Esophagus squamous epithelium (tissue), 5 donors: ENCODE measurements around the gene PTGDS. TPM values are rescaled to one million over a fixed set of nuclear protein-coding genes. Genes with fewer than 3 reads are reported as not detected.

Source experiments
- DNase-seq: peaks from one replicate; lab custom pipeline; 2025; lab: John Stamatoyannopoulos, UW
- H3K27ac ChIP-seq, 4 donors: fragments of 200-600 bp; sonication (generic); one replicate each; pipeline ENCODE4 v1.5.1; 2016 to 2019; ENCODE audit warnings: mild to moderate bottlenecking in 1 of 4
- H3K27me3 ChIP-seq, 4 donors: fragments of 200-600 bp; sonication (generic); 1 replicate in 3 of 4; 2 replicates in 1 of 4; pipeline versions ENCODE4 v1.5.1 to v1.6.0; 2017 to 2021; ENCODE audit warnings: antibody characterized with exemption in 1 of 4
- H3K36me3 ChIP-seq, 3 donors: fragments of 200-600 bp; sonication (generic); one replicate each; pipeline ENCODE4 v1.5.1; 2016 to 2019
- H3K4me1 ChIP-seq, 3 donors: fragments of 200-600 bp; sonication (generic); one replicate each; pipeline ENCODE4 v1.5.1; 2017 to 2019
- H3K4me3 ChIP-seq, 4 donors: fragments of 200-600 bp; sonication (generic); 1 replicate in 3 of 4; 2 replicates in 1 of 4; pipeline ENCODE4 v1.5.1; 2016 to 2019; ENCODE audit warnings: mild to moderate bottlenecking in 2 of 4, moderate library complexity in 1 of 4
- H3K9me3 ChIP-seq, 3 donors: fragments of 200-600 bp; sonication (generic); one replicate each; pipeline ENCODE4 v1.5.1; 2016 to 2019
- CTCF ChIP-seq, 6 experiments: fragments of 450-650 bp in 4 of 6; fragments of 200-600 bp in 2 of 6; sonication (generic) in 2 of 6; IDR thresholded peaks; one replicate each; pipeline ENCODE4 v1.5.1; 2016 to 2019; ENCODE audit warnings: antibody characterized with exemption in 6 of 6, mild to moderate bottlenecking in 4 of 6, moderate library complexity in 4 of 6
- POLR2A ChIP-seq, 4 donors: fragments of 450-650 bp; IDR thresholded peaks; one replicate each; pipeline ENCODE4 v1.6.1; 2017; ENCODE audit warnings: antibody characterized with exemption in 4 of 4, mild to moderate bottlenecking in 4 of 4, moderate library complexity in 3 of 4
- WGBS, 2 donors: methylation state at CpG; one replicate each; pipeline ENCODE4 v1.1.5; 2018; 5-methylcytosine and 5-hydroxymethylcytosine counted together
- intact Hi-C: fragments of 100-400 bp; cut with DNase I; formaldehyde crosslinking; loops from one replicate; pipeline ENCODE4 v1.15.0; 2022
- total RNA-seq, 4 donors: library from RNA; depleted of rRNA; stranded (reverse); fragments of >200 nt; gene quantifications; one replicate each; pipeline ENCODE4 v1.1.0, GENCODE V29; 2016
- donor health status: DM: yes; HTN: yes; CAD: no.

Gene PTGDS
- total RNA-seq, 4 donors from 2014 or later = 1.7 to 208 (median 4.8) TPM

- peaks cover 36 to 73% (median 42%) of the 10 kb centered on the region in 3 donors for H3K4me1 ChIP-seq
- 43% methylated on average over 6 of the region's 15 CpGs; no CpG with 5 or more reads in 1 of the 2 donors for WGBS, 2 donors
- H3K9me3 ChIP-seq = no peaks in the 10 kb centered on the region
- peaks cover 0 to 5% (median 0%) of the 10 kb centered on the region in 4 donors for H3K27me3 ChIP-seq
- H3K27ac ChIP-seq = peak overlapping the region in 1 of 4 donors; percentile 39
- H3K36me3 ChIP-seq = no peaks in the 10 kb centered on the region
- peak overlapping the region in 1 of 4 donors; percentile 40 for H3K4me3 ChIP-seq
- intact Hi-C loops = loop anchor here (5.0 kb wide), 1 partner anchor 248 kb away; no protein-coding TSS in a partner anchor
- no peak for DNase-seq
- no peak for TF ChIP-seq POLR2A (IDR thresholded peaks at IDR 0.05)
- TF ChIP-seq CTCF (IDR thresholded peaks at IDR 0.05) = no peak
These were observed 52.7 kb downstream of the PTGDS start for GRCh38 chr9:137030006-137030405.

GRCh38 chr9:137030538-137031527 is 53.5 kb downstream of the PTGDS start:
- Histone ChIP-seq H3K27ac (peak overlapping the region in 1 of 4 donors; percentile 39), H3K4me3 (peak overlapping the region in 1 of 4 donors; percentile 40), H3K9me3 (no peaks in the 10 kb centered on the region), H3K36me3 (no peaks in the 10 kb centered on the region), H3K4me1 (peaks cover 42 to 72% (median 50%) of the 10 kb centered on the region in 3 donors), H3K27me3 (peaks cover 0 to 6% (median 0%) of the 10 kb centered on the region in 4 donors)
- TF ChIP-seq POLR2A (IDR thresholded peaks at IDR 0.05) (no peak), CTCF (IDR thresholded peaks at IDR 0.05) (no peak)
- WGBS, 2 donors = 61 to 73% methylated on average over 9 to 21 of the region's 65 CpGs
- intact Hi-C loops = loop anchor here (5.0 kb wide), 1 partner anchor 249 kb away; no protein-coding TSS in a partner anchor
- no peak for DNase-seq

Other genes starting within 250 kb of the PTGDS start
- gene LCN10, start 234.6 kb upstream of the PTGDS start, total RNA-seq = 1 to 10 TPM in 3 of 4 donors, under 1 TPM in 1; 0.64 to 3.8 (median 2.2) TPM
- 1 to 10 TPM in 2 of 4 donors, under 1 TPM in 1, not detected in 1; 0.82 to 6.7 (median 2.5) TPM for gene LCN6, start 229.0 kb upstream of the PTGDS start, total RNA-seq
- gene LCN8, start 219.3 kb upstream of the PTGDS start, total RNA-seq = not detected
- gene LCN15, start 213.0 kb upstream of the PTGDS start, total RNA-seq = not detected
- 100 to 1,000 TPM; 109 to 129 (median 123) TPM for gene TMEM141, start 186.2 kb upstream of the PTGDS start, total RNA-seq
- 1 to 10 TPM in 1 of 4 donors, not detected in 3; 2.1 TPM for gene CCDC183, start 181.2 kb upstream of the PTGDS start, total RNA-seq
- gene RABL6, start 169.6 kb upstream of the PTGDS start, total RNA-seq = 10 to 100 TPM; 54.9 to 70.7 (median 61.5) TPM
- gene AJM1, start 135.0 kb upstream of the PTGDS start, total RNA-seq = 1 to 10 TPM in 2 of 4 donors, under 1 TPM in 2; 0.32 to 2.3 (median 1.0) TPM
- gene PHPT1, start 128.1 kb upstream of the PTGDS start, total RNA-seq = 10 to 100 TPM; 21.9 to 53.2 (median 42.2) TPM
- gene MAMDC4, start 125.2 kb upstream of the PTGDS start, total RNA-seq = 1 to 10 TPM; 1.8 to 2.9 (median 2.7) TPM
- 100 to 1,000 TPM; 326 to 456 (median 356) TPM for gene EDF1, start 111.2 kb upstream of the PTGDS start, total RNA-seq
- gene TRAF2, start 91.0 kb upstream of the PTGDS start, total RNA-seq = 10 to 100 TPM in 3 of 4 donors, 1 to 10 TPM in 1; 8.0 to 20.9 (median 13.2) TPM
- 100 to 1,000 TPM; 146 to 210 (median 163) TPM for gene FBXW5, start 32.8 kb upstream of the PTGDS start, total RNA-seq
- 1 to 10 TPM in 1 of 4 donors, not detected in 3; 1.6 TPM for gene C8G, start 32.3 kb upstream of the PTGDS start, total RNA-seq
- not detected for gene LCN12, start 25.2 kb upstream of the PTGDS start, total RNA-seq
- under 1 TPM in 1 of 4 donors, not detected in 3; 0.19 TPM for gene LCNL1, start 5.5 kb downstream of the PTGDS start, total RNA-seq
- gene PAXX, start 14.9 kb downstream of the PTGDS start, total RNA-seq = 10 to 100 TPM; 18.3 to 56.3 (median 49.6) TPM
- gene CLIC3, start 19.1 kb downstream of the PTGDS start, total RNA-seq = 100 to 1,000 TPM in 3 of 4 donors, 10 to 100 TPM in 1; 94.8 to 442 (median 200) TPM
- 10 to 100 TPM in 2 of 4 donors, 1 to 10 TPM in 2; 3.5 to 14.7 (median 7.6) TPM for gene ABCA2, start 50.7 kb downstream of the PTGDS start, total RNA-seq
- gene FUT7, start 54.6 kb downstream of the PTGDS start, total RNA-seq = under 1 TPM in 3 of 4 donors, not detected in 1; 0.13 to 0.38 (median 0.21) TPM
- 10 to 100 TPM; 11.9 to 45.2 (median 20.3) TPM for gene NPDC1, start 68.7 kb downstream of the PTGDS start, total RNA-seq
- gene ENTPD2, start 76.6 kb downstream of the PTGDS start, total RNA-seq = 1 to 10 TPM in 2 of 4 donors, under 1 TPM in 2; 0.47 to 1.3 (median 0.86) TPM
- 10 to 100 TPM in 3 of 4 donors, 1 to 10 TPM in 1; 8.2 to 21.2 (median 14.7) TPM for gene SAPCD2, start 93.1 kb downstream of the PTGDS start, total RNA-seq
- 1 to 10 TPM; 2.2 to 4.7 (median 3.7) TPM for gene UAP1L1, start 100.0 kb downstream of the PTGDS start, total RNA-seq
- 10 to 100 TPM; 25.6 to 50.9 (median 39.4) TPM for gene MAN1B1, start 109.5 kb downstream of the PTGDS start, total RNA-seq
- gene DPP7, start 137.2 kb downstream of the PTGDS start, total RNA-seq = 100 to 1,000 TPM in 1 of 4 donors, 10 to 100 TPM in 3; 41.1 to 109 (median 62.4) TPM
- under 1 TPM in 1 of 4 donors, not detected in 3; 0.38 TPM for gene GRIN1, start 161.7 kb downstream of the PTGDS start, total RNA-seq
- gene LRRC26, start 192.5 kb downstream of the PTGDS start, total RNA-seq = 1 to 10 TPM in 1 of 4 donors, under 1 TPM in 2, not detected in 1; 0.82 to 3.7 (median 0.95) TPM
- not detected for gene TMEM210, start 194.6 kb downstream of the PTGDS start, total RNA-seq
- 10 to 100 TPM; 14.0 to 34.1 (median 25.1) TPM for gene ANAPC2, start 211.1 kb downstream of the PTGDS start, total RNA-seq
- 100 to 1,000 TPM in 2 of 4 donors, 10 to 100 TPM in 2; 67.1 to 124 (median 96.7) TPM for gene SSNA1, start 211.2 kb downstream of the PTGDS start, total RNA-seq
- gene TPRN, start 223.2 kb downstream of the PTGDS start, total RNA-seq = 10 to 100 TPM; 13.0 to 34.2 (median 15.8) TPM
- gene TMEM203, start 228.1 kb downstream of the PTGDS start, total RNA-seq = 10 to 100 TPM; 19.4 to 29.6 (median 25.4) TPM
- gene NDOR1, start 228.2 kb downstream of the PTGDS start, total RNA-seq = 10 to 100 TPM in 1 of 4 donors, 1 to 10 TPM in 3; 5.3 to 11.2 (median 7.7) TPM
- 1 to 10 TPM; 2.3 to 3.2 (median 2.5) TPM for gene RNF208, start 244.7 kb downstream of the PTGDS start, total RNA-seq
- 100 to 1,000 TPM; 114 to 301 (median 152) TPM for gene CYSRT1, start 247.7 kb downstream of the PTGDS start, total RNA-seq
- gene RNF224, start 250.0 kb downstream of the PTGDS start, total RNA-seq = 1 to 10 TPM; 1.2 to 5.2 (median 3.0) TPM